ENCODE data around the gene ATG12.

DNA sequence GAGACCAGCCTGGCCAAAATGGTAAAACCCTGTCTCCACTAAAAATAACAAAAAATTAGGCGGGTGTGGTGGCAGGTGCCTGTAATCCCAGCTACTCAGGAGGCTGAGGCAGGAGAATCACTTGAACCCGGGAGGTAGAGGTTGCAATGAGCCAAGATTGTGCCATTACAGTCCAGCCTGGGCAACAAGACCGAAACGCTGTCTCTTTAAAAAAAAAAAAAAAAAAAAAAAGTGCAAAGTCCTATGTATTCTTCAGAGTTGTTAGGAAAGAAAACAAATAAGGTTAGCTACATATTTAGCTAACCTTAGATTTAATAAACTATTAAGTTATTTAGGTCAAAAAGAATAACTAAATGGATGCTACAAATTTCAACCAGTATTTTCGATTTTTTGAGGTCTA lies 11.5 kb downstream of the ATG12 start:
- TF ChIP-seq, protein P1, sequence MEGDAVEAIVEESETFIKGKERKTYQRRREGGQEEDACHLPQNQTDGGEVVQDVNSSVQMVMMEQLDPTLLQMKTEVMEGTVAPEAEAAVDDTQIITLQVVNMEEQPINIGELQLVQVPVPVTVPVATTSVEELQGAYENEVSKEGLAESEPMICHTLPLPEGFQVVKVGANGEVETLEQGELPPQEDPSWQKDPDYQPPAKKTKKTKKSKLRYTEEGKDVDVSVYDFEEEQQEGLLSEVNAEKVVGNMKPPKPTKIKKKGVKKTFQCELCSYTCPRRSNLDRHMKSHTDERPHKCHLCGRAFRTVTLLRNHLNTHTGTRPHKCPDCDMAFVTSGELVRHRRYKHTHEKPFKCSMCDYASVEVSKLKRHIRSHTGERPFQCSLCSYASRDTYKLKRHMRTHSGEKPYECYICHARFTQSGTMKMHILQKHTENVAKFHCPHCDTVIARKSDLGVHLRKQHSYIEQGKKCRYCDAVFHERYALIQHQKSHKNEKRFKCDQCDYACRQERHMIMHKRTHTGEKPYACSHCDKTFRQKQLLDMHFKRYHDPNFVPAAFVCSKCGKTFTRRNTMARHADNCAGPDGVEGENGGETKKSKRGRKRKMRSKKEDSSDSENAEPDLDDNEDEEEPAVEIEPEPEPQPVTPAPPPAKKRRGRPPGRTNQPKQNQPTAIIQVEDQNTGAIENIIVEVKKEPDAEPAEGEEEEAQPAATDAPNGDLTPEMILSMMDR (IDR thresholded peaks at IDR 0.05) = no peak
- no peak for TF ChIP-seq POLR2AphosphoS5 (IDR thresholded peaks at IDR 0.05)

Measured in upper lobe of left lung (tissue), 4 donors.